Measurements from ENCODE around the gene MGAT4C.

DNA sequence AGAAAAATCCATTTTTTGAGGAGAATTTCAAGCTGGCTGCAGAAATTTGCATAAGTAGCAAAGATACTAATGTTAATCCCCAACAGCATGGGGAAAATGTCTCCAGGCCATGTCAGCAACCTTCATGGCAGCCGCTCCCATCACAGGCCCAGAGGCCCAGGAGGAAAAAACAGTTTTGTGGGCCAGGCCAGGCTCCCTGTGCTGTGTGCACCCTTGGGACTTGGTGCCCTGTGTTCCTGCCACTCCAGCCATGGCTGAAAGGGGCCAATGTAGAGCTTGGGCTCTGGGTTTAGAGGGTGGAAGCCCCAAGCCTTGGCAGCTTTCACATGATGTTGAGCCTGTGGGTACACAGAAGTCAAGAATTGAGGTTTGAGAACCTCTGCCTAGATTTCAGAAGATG is 76.3 kb downstream of the MGAT4C start:
- TF ChIP-seq EZH2phosphoT487 (IDR thresholded peaks at IDR 0.05; ENCODE audit: borderline replicate concordance, low read length), result no peak
- TF ChIP-seq, protein P1, sequence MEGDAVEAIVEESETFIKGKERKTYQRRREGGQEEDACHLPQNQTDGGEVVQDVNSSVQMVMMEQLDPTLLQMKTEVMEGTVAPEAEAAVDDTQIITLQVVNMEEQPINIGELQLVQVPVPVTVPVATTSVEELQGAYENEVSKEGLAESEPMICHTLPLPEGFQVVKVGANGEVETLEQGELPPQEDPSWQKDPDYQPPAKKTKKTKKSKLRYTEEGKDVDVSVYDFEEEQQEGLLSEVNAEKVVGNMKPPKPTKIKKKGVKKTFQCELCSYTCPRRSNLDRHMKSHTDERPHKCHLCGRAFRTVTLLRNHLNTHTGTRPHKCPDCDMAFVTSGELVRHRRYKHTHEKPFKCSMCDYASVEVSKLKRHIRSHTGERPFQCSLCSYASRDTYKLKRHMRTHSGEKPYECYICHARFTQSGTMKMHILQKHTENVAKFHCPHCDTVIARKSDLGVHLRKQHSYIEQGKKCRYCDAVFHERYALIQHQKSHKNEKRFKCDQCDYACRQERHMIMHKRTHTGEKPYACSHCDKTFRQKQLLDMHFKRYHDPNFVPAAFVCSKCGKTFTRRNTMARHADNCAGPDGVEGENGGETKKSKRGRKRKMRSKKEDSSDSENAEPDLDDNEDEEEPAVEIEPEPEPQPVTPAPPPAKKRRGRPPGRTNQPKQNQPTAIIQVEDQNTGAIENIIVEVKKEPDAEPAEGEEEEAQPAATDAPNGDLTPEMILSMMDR (conservative IDR thresholded peaks at IDR 0.05; ENCODE audit: low read depth, low read length), result no peak

Measured in PC-3 (cell line).